GM19395 (cell line): ENCODE measurements around the gene DENND2A.
A peak's percentile ranks its signal among the peaks of the same experiment; 100 is the strongest.
"Not testable (repeated sequence)": the region's sequence is repeated elsewhere in the genome, so short reads cannot be mapped to it uniquely, and the experiment has no call there.

Experiments used
- ATAC-seq: cut with Tn5 transposase; IDR thresholded peaks from one replicate; pipeline ENCODE4 v1.9.1; 2021; ENCODE audit warnings: mild to moderate bottlenecking, moderate library complexity; ENCODE audit not compliant: unreplicated experiment

DENND2A gene

GRCh38 chr7:140594131-140594691, 46.4 kb downstream of the DENND2A start:
- ATAC-seq = no peak

- ATAC-seq = peak; percentile 77
Observed at GRCh38 chr7:140593672-140593982, 47.0 kb downstream of the DENND2A start.

GRCh38 chr7:140592964-140593671, 47.5 kb downstream of the DENND2A start:
- no peak for ATAC-seq

- no peak for ATAC-seq
Observed at GRCh38 chr7:140591180-140591902, 49.3 kb downstream of the DENND2A start.

GRCh38 chr7:140587243-140587642, 53.4 kb downstream of the DENND2A start:
- no peak for ATAC-seq

- no peak for ATAC-seq
Observed at GRCh38 chr7:140586516-140586915, 54.1 kb downstream of the DENND2A start.

GRCh38 chr7:140585333-140585732, 55.3 kb downstream of the DENND2A start:
- ATAC-seq = no peak

- ATAC-seq = no peak
Observed at GRCh38 chr7:140584195-140584851, 56.3 kb downstream of the DENND2A start.

- ATAC-seq = no peak
Observed at GRCh38 chr7:140581411-140581810, 59.2 kb downstream of the DENND2A start.

GRCh38 chr7:140577651-140578050, 63.0 kb downstream of the DENND2A start:
- ATAC-seq = no peak

GRCh38 chr7:140576589-140576988, 64.0 kb downstream of the DENND2A start:
- ATAC-seq = no peak

GRCh38 chr7:140571538-140572122, 69.0 kb downstream of the DENND2A start:
- ATAC-seq = no peak

GRCh38 chr7:140570120-140570519, 70.5 kb downstream of the DENND2A start:
- ATAC-seq = no peak

- no peak for ATAC-seq
Observed at GRCh38 chr7:140568021-140568813, 72.4 kb downstream of the DENND2A start.

GRCh38 chr7:140566186-140566585, 74.4 kb downstream of the DENND2A start:
- not testable (repeated sequence) for ATAC-seq

GRCh38 chr7:140565761-140566160, 74.9 kb downstream of the DENND2A start:
- ATAC-seq = not testable (repeated sequence)

GRCh38 chr7:140564643-140565042, 76.0 kb downstream of the DENND2A start:
- no peak for ATAC-seq

GRCh38 chr7:140562926-140563481, 77.6 kb downstream of the DENND2A start:
- ATAC-seq = no peak

GRCh38 chr7:140559410-140559809, 81.2 kb downstream of the DENND2A start:
- no peak for ATAC-seq

- no peak for ATAC-seq
Observed at GRCh38 chr7:140557809-140558518, 82.6 kb downstream of the DENND2A start.
